CMK (cell line): Measurements from ENCODE around the gene PARD3B.
A peak's percentile ranks its signal among the peaks of the same experiment; 100 is the strongest.

Experiments used
- DNase-seq: peaks from one replicate; pipeline ENCODE4 v3.0.0-alpha.2; 2010; ENCODE audit warnings: low read depth

The PARD3B gene

GRCh38 chr2:205358351-205358815 is 813.1 kb downstream of the PARD3B start:
- peak; percentile 11 for DNase-seq

- no peak for DNase-seq
Measured at GRCh38 chr2:205361272-205361671, 816.0 kb downstream of the PARD3B start.

DNA sequence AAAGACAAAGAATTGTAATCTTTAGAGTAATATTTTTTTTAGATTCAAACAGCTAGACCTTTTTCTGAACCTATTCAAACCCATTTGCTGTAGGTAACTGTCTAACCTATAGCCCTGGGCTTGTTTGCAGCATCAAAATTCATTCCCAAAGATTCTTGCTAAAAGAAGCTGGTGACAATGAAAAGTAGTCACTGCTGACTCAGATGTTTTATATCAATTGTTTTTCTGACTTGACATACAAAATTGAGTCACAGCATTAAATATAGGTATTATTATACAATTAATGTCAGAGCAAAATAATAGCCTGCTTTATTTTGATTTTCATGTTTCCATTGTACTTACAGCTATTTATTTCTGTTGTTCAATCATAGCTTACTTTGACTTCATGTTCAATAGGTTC is 816.7 kb downstream of the PARD3B start:
- no peak for DNase-seq

DNA sequence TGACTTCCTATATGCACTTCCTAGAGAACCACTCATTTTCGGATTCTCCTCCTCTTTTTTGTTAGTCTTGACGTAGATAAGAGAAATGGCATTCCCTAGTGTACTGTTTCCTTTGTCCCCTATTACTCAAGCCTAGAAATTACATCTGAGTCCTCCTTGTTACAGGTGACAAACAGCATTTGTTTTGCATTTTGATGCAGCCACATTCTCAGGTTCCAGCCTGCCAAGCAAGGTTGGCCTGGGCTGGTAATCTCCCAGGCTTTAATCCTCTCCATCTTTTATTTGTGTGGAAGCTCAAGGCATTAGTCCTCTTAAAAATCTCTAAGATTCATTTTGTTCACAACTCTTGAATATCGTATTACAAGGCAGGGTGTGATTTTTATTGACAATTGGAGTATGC is 819.0 kb downstream of the PARD3B start:
- DNase-seq, result no peak

DNA sequence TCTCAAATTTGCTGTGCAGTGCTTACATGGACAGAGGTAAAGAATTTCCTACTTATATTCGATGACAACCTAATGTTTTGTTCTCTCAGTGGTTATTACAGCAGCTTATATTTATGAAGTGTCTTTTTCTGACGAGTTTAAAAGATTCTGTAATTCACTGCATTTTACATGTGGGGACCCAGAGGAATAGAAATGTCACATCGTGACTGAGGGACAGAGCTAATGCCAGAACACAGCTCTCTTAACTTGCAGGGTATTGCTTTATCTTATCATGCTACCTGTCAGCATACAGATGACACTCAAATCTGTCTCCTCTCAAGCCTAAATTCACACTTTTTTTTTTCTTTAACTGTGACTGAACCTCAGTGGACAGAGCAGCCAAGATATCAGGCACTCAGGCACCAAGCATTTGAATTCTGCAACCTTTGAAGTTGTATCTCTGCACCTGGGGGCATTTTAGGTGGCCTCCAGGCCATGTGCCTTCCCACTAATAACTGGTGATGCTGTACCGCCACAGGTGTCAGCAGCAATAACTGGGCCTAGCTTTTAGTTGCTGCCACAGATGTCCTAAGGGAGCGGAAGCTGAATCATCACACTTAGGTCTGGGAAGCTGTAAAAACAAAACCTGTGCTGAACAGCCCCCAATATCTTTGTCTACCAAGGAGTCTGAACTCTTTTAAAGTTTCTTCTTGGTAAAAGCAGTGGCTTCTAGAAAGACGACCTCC is 821.2 kb downstream of the PARD3B start:
- DNase-seq, result no peak

GRCh38 chr2:205367331-205367935 is 822.2 kb downstream of the PARD3B start:
- no peak for DNase-seq

- DNase-seq, result no peak
Measured at GRCh38 chr2:205369813-205370212, 824.5 kb downstream of the PARD3B start.

DNA sequence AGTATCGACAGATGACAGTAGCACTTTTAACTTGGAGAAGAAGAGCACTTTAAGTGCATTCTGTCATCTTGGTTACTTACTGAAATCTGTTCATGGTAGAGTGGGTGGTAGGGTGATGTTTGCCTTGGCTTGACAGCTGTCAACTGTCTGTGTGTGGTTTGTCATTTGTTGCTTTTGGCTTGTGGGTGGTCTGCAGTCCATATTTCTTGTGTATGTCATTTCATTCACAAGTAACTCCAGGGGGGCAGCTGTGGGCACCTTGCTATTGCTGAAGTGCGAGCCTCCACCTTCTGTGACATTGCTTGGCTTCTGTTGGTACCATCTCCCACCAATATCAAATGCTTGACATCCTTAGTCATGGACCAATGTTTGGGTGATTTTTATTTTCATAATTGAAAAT is 825.5 kb downstream of the PARD3B start:
- no peak for DNase-seq

DNA sequence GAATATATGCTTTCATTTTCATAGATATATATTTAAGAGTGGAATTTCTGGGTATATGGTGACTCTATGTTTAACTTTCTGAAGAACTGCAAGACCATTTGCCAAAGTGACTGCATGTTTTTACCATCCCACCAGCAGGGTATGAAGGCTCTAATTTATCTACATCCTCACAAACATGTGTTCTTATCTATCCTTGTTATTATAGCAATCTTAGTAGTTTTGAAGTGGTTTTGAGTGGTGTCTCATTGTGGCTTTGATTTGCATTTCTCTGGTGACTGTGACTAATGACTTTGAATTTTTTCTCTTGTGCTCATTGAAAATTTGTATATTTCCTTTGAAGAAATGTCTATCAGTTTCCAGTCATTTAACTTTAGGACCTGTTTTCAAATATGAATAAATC is 826.9 kb downstream of the PARD3B start:
- no peak for DNase-seq

DNA sequence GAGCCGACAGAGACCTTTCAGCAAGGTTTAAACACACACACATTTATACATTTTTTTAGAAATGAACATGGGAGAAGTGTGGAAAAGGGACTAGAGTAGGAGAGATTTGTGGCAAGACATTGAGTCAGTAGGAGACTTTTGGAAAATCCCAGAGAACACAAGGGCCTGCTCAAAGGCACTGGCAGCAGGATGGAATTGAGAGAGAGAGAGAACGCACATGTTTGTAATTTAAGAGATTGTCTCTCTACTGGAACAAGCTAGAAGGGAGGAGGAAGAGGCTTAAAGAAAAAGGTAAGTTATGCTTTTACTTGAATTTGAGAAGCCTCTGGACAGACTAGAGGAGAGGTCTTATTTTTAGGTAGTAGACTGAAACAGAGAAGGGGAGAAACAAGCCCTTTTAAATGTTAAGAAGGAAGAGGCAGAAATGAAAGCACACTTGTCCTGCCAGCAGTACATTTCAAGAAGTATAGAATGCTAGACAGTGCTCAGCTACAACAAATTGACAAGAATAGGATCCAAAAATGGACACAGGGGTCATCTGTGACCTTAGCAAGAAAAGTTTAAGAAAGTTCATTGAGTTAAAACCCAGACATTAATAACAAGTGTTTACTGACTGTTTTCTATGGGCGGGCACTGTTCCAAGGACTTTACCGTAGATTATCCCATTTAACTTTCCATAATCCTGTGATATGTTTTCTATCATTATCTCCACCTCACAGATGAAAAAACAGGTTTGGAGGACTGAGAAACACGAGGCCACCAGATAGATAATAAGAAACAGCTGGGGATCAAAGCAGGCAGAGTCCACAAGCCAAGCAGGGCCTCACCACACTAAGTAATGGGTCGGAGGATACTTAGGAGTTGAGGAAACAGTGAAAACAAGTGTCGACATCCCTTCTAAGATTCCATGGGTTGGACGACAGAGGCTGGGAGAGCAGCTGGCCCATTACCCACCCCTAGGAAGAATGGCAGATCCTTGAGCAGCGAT is 830.5 kb downstream of the PARD3B start:
- no peak for DNase-seq

GRCh38 chr2:205377324-205377723 is 832.0 kb downstream of the PARD3B start:
- DNase-seq, result no peak

GRCh38 chr2:205383601-205384000 is 838.3 kb downstream of the PARD3B start:
- DNase-seq, result no peak

GRCh38 chr2:205386109-205386508 is 840.8 kb downstream of the PARD3B start:
- no peak for DNase-seq

DNA sequence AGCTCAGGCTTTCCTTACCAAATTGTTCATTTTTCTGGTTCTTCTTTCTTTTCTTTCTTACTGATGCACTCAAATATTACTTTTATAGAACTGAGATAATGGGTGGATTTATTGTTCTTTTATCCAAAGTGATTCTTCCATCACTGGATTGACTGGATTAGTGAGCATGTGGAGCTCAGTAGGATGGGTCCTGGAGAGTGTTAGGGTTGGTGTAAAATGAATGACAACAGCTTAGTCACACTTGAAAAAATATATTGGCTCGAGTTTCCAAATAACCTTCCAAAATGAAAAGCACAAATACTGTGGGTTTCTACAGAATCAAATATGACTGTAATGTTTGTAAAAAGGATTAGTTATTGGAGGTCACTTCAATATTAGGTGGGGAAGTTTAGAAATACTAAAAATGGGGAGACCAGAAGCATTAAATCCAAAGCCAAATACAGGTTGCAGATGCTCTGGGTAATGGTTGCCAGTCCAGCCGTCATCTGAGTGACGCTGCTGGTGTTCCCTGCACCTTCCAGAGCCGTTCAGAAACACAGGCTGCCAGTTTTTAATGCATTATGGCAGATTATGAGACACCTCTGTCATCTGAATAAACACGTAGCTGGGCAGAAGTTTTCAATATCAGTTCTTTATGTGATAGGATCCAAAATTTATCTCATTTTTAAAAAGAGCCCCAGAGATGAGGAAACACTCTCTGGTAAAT is 842.2 kb downstream of the PARD3B start:
- DNase-seq, result no peak

DNA sequence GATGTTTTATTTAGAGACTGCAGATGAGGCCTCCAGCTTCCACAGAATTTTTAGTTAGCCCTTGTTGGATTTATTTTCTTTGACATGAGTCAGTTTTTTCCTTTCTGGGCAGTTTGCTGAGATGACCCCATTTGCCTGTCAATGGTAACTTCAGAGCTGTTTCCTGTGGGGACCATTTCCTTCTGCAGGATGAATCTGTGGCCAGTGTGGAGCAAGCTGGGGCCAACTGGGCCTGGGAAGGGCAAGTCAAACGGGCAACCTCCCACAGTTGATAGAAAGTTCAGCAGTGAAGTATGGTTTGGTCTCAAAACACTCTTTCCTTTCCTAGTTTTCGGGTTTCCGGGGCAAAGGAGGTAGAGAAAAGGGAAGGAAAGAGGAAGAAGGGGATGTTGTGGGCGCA is 845.6 kb downstream of the PARD3B start:
- no peak for DNase-seq

- DNase-seq, result no peak
Measured at GRCh38 chr2:205401511-205401910, 856.2 kb downstream of the PARD3B start.

- no peak for DNase-seq
Measured at GRCh38 chr2:205402011-205402410, 856.7 kb downstream of the PARD3B start.

GRCh38 chr2:205403244-205403825 is 858.1 kb downstream of the PARD3B start:
- DNase-seq, result no peak

- DNase-seq, result no peak
Measured at GRCh38 chr2:205405194-205405593, 859.9 kb downstream of the PARD3B start.

DNA sequence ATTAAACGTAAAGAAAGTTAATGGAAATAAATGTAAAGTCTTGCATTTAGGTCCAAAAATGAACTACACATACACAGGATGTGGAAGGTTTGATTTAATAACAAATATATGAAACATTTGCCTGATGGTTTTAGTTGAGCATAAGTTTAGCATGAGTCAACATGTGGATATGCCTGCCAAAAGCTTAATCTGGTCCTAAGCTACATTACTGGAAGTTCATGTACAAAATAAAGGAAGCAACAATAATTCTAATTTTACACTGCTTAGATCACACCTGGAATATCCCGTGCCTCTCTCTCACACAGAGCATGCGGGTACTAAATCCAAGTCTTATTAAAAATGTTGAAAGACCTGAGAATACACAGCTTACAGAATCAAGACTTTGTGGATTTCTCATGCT is 860.5 kb downstream of the PARD3B start:
- no peak for DNase-seq

DNA sequence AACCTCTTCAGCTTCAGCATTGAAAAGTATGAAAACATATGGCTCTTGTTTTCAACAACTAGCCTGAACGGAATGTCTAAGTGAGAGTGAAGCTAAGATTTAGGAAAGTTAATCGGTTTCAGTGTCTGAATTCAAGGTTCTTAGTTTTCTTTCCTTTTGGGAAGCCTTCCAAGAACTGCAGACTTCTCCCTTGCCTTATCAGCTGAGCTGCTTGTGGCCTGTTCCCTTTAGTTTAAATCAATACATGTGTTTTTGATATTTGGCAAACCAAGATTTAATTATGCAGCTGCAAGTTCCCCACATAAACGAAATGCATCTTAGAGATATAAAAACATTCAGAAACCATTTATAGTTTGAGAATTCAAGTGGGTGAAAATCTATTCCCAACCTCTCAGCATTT is 862.7 kb downstream of the PARD3B start:
- no peak for DNase-seq

DNA sequence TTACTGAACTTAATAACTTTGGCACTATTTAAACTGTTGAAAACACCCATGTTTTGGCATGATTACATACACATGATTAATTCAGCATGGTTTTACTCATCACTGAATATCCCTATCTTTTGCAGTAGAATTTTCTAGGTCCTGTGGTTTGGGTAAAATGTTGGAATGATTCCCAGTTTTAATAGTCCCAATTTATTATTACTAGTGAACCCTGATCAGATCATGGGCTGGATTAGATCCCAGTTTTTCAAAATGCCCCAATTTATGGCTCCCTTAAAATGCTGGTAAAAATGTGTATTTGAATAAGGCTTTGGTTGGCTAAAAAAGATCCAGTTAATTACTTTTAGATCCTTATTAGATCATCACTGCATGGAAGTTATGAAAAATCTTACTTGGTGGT is 863.4 kb downstream of the PARD3B start:
- DNase-seq, result no peak
